Stimulated activated CD4-positive, alpha-beta T cell treated with anti-CD3 and anti-CD28 coated beads, Interleukin-4, amount 100 ng/mL, for 48 hours (primary cell): Measurements from ENCODE around the gene EPHB3.

Source experiments
- DNase-seq, 2 donors: peaks; one replicate each; pipeline ENCODE4 v3.0.0-alpha.2; 2020; ENCODE audit warnings: low read depth in 2 of 2

EPHB3 gene

DNA sequence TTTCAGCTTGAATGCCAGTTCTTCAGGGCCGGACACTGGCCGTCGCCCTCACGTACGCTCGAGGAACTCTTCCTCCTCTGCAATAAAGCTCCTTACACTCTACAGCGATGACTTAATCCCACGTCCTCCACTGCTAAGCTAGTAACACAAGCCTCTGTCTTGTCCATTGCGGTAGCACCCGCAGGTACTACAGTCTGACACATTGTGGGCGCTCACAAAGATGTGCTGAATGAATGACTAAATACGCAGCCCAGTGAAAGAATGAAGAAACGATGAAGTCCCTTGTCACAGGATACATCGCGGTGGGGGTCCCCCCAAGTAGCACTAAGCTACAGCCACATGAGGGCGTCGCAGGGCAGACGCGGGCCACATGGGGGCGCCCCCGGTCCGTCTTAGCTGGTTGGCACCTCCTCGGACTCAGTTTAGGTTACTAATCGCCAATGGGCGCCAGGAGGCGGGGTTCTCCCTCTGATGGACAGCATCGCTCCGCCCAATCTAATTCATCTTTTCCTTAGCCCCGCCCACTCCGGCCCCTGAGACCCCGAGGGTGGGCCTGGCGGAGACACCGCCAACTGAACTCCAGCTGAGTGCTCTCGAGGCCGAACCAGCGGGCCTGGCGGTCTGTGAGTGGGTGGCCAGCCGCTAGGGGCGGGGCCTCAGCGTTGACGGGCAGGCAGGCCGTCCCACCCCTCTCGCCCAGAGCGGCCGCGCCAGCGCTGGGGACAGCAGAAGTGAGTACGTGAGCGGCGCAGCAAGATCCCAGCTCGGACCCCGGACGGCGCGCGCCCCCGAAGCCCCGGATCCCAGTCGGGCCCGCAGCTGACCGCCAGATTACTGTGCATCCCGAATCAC lies at the start of gene EPHB3:
TSS of gene EPHB3 (plus strand) at position 725 of the 852 bp plus-strand sequence. CDS start 451 bp downstream, outside the sequence.
- DNase-seq: peak; percentile 91 to 92

- DNase-seq: no peak
These were observed 49.0 kb upstream of the EPHB3 start for GRCh38 chr3:184512621-184513020.

DNA sequence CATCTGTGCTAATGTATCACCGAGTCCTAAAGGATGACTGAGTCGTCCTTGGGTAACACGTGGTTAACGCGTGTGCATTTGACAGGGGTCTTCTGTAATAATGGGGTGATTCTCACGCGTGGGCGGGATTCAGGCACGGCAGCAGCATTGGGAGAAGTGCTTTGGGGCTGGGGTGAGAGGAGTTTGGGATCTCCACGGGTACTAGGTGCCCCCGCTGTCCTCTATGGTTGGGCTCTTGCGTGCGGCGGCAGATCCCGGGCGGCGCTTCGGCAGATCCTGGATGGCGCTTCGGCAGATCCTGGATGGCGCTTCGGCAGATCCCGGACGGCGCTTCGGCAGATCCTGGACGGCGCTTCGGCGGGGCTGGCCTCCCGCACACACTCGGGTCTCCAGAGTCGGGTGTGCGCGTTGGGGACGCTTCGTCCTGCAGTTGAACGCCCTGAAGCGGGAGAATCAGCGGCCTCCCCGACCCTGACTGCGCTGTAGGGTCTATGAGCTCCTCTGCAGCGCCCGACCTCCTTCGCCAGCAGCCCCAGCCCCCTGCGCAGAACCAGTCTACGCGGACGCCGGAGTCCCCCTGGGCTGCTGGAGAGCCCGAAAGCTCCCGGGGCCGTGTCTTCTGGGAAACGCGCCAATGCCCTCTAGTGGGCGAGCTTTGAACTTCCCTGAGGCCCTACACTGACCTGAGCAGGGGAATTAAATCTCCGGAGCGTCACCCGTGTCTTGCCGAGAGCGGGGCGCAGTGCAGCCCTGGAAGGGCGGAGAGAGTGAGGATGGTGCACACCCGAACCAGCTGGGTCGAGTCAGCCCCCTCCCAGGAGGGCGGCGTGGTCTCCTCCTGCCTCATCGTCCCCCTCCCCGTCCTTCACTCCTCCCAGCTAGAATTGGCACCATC lies 48.1 kb upstream of the EPHB3 start:
- DNase-seq: peak; percentile 78 to 79

DNA sequence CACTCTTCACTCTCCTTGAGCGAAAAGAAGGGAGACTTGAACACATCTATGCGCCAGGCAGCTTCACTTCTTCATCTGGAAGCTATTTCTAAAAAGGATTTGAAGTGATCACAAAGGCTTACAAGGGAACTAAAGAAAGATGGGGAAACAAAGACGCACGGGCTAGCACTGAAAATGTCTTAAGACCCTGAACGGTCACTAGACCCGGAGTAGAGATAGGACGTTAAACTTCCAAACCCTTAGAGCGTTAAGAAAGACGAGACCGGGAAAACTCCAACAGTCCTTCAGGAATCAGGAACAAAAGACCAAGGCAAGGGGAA lies 47.5 kb upstream of the EPHB3 start:
- DNase-seq: no peak

- no peak for DNase-seq
These were observed 37.6 kb upstream of the EPHB3 start for GRCh38 chr3:184523825-184524615.

- no peak for DNase-seq
These were observed 36.6 kb upstream of the EPHB3 start for GRCh38 chr3:184524981-184525336.

GRCh38 chr3:184525337-184526087 lies 36.1 kb upstream of the EPHB3 start:
- no peak for DNase-seq

- no peak for DNase-seq
These were observed 35.5 kb upstream of the EPHB3 start for GRCh38 chr3:184526088-184526433.

GRCh38 chr3:184531626-184532280 lies 29.8 kb upstream of the EPHB3 start:
- no peak for DNase-seq

DNA sequence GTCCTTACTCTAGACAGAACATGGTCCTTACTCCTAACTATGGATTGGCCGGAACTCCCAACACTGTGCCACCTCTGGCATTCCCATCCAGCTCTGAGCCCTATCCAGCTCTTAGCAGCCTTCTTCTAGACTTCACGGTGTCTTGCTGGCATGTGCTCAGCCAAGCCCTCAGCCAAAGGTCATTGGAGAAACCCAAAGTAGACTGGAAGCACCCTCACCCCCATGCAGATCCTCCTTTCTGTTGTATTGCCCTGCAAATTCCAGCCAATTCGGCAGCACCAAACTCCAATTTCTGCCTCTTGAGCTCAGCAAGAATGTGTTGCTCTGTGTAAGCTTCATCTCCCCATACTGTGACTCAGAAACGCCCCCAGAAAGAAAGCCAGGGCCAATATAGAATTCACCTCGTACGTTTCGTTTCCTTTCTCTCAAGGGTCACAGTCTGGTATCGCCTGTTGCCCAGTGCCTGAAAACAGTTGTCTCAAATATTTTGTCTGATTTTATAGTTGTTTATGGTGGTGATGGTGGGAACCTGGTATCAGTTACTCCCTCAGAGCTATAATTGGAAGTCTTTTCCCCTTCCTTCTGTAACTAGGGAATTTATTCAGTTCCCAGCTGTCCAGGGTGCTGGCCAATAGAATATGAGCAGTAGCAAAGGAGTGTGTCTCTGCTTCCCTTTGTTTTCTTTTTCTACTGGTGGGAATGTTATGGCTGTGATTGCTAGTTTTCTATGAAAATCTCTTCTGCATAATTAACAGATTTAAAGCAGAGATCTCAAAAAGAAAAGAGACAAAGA lies 28.4 kb upstream of the EPHB3 start:
- DNase-seq: no peak

GRCh38 chr3:184537885-184538665 lies 23.5 kb upstream of the EPHB3 start:
- no peak for DNase-seq

DNA sequence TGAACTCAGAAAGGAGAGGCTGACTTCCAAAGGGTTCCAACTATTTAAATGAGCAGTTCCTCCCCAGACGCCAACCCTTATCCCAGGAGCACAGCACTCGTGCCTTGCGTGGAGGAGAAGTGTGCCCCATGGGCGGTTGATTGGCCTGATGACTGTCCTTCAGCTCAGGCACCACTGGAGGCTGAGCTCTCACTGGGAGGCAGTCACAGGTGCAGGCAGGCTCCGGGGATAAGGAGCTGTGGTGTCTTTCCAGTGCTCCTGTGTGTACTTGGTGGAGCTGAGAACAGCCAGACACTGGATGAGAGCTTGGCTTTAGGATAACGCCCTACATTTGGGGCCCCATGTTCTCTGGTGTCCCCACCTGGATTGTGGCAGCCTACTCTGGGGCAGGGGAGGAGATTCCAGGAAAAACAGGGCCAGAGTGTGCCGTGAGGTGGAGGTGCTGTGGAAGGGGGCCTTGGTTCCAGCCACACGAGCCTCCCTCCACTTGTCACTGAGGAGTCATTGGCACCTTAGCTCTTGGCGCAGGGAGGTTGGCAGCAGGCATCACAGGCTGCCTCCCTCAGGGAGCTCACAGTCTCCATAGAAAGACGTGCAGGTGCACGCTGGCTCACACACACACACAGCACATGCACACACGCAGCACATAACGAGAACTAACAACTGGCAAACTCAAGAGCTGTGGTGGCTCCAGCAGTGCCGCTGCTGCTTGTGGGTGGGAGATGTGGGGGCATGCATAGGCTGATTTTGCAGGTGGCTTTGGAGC lies 22.7 kb upstream of the EPHB3 start:
- no peak for DNase-seq

GRCh38 chr3:184539801-184540435 lies 21.7 kb upstream of the EPHB3 start:
- DNase-seq: no peak

DNA sequence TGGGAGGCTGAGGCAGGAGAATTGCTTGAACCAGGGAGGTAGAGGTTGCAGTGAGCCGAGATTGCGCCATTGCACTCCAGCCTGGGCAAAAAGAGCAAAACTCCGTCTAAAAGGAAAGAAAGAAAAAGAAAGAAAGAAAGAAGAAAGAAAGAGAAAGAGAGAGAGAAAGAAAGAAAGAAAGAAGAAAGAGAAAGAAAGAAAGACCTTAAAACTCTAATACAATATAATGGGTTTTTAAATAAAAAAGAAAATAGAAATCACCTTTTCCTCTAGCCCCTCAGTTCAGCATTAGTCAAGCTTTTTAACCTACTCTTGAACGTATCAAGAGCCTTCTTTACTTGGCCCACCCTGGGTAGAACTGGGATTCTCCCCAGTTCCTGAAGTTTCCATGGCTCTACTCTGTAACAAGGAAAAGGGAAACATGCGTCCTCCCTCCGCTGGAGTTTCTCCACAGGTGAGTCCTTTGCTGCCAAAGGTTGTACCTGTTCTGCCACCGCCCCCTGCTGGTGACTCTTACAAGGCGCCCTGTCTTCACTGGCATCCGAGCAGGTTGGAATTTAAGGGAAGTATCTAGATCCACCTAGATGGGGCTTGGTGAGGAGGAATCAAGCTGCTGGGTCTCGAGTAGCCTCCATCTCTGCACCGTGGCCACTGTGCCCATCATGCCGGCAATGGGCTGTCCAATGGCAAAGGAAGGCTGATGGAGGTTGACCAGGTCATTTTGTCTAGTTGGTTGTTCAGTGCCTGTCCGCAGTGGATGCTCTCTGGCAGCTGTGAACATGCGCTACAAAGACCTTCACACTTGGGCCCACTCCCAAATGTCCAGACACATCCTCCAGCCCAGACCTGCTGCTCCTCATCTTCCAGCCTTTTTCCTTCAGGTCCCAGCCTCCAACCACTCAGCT lies 20.6 kb upstream of the EPHB3 start:
- peak; percentile 69 to 75 for DNase-seq

- DNase-seq: no peak
These were observed 19.6 kb upstream of the EPHB3 start for GRCh38 chr3:184541886-184542562.

- DNase-seq: no peak
These were observed 19.0 kb upstream of the EPHB3 start for GRCh38 chr3:184542577-184542976.
